H1 (cell line): ENCODE results near the gene EPHB1. TPM values are rescaled to one million over a fixed set of nuclear protein-coding genes. Genes with fewer than 3 reads are reported as not detected.

Source experiments
- CTCF ChIA-PET: fragments of 300-600 bp; sonication (Branson Sonifier 250); formaldehyde crosslinking; loops from one replicate; lab custom pipeline; 2021; ENCODE audit not compliant: partially characterized antibody; lab: Charles Lee
- POLR2A ChIA-PET: fragments of 300-600 bp; sonication (Branson Sonifier 250); formaldehyde crosslinking; loops from one replicate; lab custom pipeline; 2021; ENCODE audit warnings: inconsistent platforms; ENCODE audit not compliant: partially characterized antibody; lab: Charles Lee
- DNase-seq, 2 experiments: peaks; one replicate each; pipeline versions ENCODE4 v3.0.0 to v3.0.0-alpha.2; 2010 to 2022; ENCODE audit warnings: low spot score in 2 of 2, low read depth in 1 of 2, mixed read lengths in 1 of 2
- FAIRE-seq: peaks from 2 replicates; lab custom pipeline; 2011; peaks lifted over from hg19 to GRCh38; lab: Jason Lieb, UNC
- H2AFZ ChIP-seq: 2 replicates; pipeline ENCODE4 v1.8.1; 2012; ENCODE audit warnings: low read length, inconsistent platforms
- H2AK5ac ChIP-seq: 2 replicates; pipeline ENCODE4 v1.6.1; 2013; ENCODE audit warnings: low read depth, low read length
- H2BK120ac ChIP-seq: replicated peaks from 2 replicates; pipeline ENCODE3; 2013; ENCODE audit warnings: low read depth, low read length, inconsistent platforms
- H2BK12ac ChIP-seq: 2 replicates; pipeline ENCODE4 v1.6.1; 2013; ENCODE audit warnings: low read depth, low read length
- H2BK15ac ChIP-seq: 2 replicates; pipeline ENCODE4 v1.6.1; 2013; ENCODE audit warnings: low read length
- H2BK20ac ChIP-seq: 2 replicates; pipeline ENCODE4 v1.6.1; 2013; ENCODE audit warnings: low read length
- H2BK5ac ChIP-seq: 2 replicates; pipeline ENCODE4 v1.6.1; 2013; ENCODE audit warnings: low read depth, low read length
- H3K14ac ChIP-seq: 2 replicates; pipeline ENCODE4 v1.6.1; 2013; ENCODE audit warnings: inconsistent platforms; ENCODE audit not compliant: insufficient read length
- H3K18ac ChIP-seq: 2 replicates; pipeline ENCODE4 v1.6.1; 2013; ENCODE audit warnings: low read length; ENCODE audit errors: extremely low read depth
- H3K23ac ChIP-seq: 2 replicates; pipeline ENCODE4 v1.6.1; 2013; ENCODE audit warnings: inconsistent platforms; ENCODE audit not compliant: insufficient read length
- H3K23me2 ChIP-seq: 2 replicates; pipeline ENCODE4 v1.6.1; 2013; ENCODE audit warnings: low read depth, low read length
- H3K27ac ChIP-seq: 2 replicates; pipeline ENCODE4 v1.6.1; 2011; ENCODE audit warnings: low read depth, low read length, inconsistent platforms
- H3K27me3 ChIP-seq, 4 experiments: replicated peaks in 1 of 4; 1 replicate in 1 of 4; 2 replicates in 3 of 4; pipeline versions ENCODE4 v1.6.1 to v1.8.1; 2011 to 2013; ENCODE audit warnings: low read length in 3 of 4, mild to moderate bottlenecking in 3 of 4, inconsistent platforms in 2 of 4, mixed read lengths in 2 of 4, moderate library complexity in 1 of 4; ENCODE audit not compliant: control insufficient read depth in 3 of 4, insufficient read depth in 3 of 4; ENCODE audit errors: extremely low read depth in 1 of 4
- H3K36me3 ChIP-seq, 4 experiments: 2 replicates each; pipeline versions ENCODE4 v1.6.1 to v1.8.1; 2011 to 2013; ENCODE audit warnings: mild to moderate bottlenecking in 4 of 4, low read length in 3 of 4, moderate library complexity in 2 of 4, control low read depth in 1 of 4, inconsistent platforms in 1 of 4; ENCODE audit not compliant: insufficient read depth in 4 of 4, control insufficient read depth in 2 of 4
- H3K4ac ChIP-seq: replicated peaks from 2 replicates; pipeline ENCODE3; 2013; ENCODE audit warnings: low read length, low read depth, mixed read lengths, inconsistent platforms; ENCODE audit not compliant: insufficient read length
- H3K4me1 ChIP-seq, 4 experiments: replicated peaks in 1 of 4; 1 replicate in 1 of 4; 2 replicates in 3 of 4; pipeline versions ENCODE4 v1.6.1 to v1.8.1; 2011 to 2013; ENCODE audit warnings: low read length in 3 of 4, inconsistent platforms in 2 of 4, mixed read lengths in 1 of 4; ENCODE audit not compliant: insufficient read depth in 4 of 4, control insufficient read depth in 3 of 4
- H3K4me2 ChIP-seq, 2 experiments: 2 replicates each; pipeline versions ENCODE4 v1.6.1 to v1.8.1; 2011 to 2013; ENCODE audit warnings: low read depth in 2 of 2, low read length in 2 of 2, control low read depth in 1 of 2, inconsistent platforms in 1 of 2, mild to moderate bottlenecking in 1 of 2; ENCODE audit not compliant: insufficient read depth in 1 of 2
- H3K4me3 ChIP-seq, 4 experiments: fragments of 200-600, 300-600 bp in 1 of 4; sonication (generic), shearing (Covaris generic), sonication (Bioruptor Twin) in 1 of 4; 2 replicates each; pipeline versions ENCODE4 v1.5.1 to v1.8.1; 2011 to 2016; ENCODE audit warnings: low read length in 4 of 4, low read depth in 3 of 4, control low read depth in 2 of 4, inconsistent platforms in 2 of 4, mild to moderate bottlenecking in 2 of 4, mixed read lengths in 1 of 4, moderate library complexity in 1 of 4; ENCODE audit not compliant: insufficient read depth in 2 of 4; ENCODE audit errors: extremely low read depth in 1 of 4
- H3K56ac ChIP-seq: replicated peaks from 2 replicates; pipeline ENCODE3; 2013; ENCODE audit warnings: low read depth, mild to moderate bottlenecking, mixed read lengths, low read length, inconsistent platforms; ENCODE audit not compliant: insufficient read length
- H3K79me1 ChIP-seq: 2 replicates; pipeline ENCODE4 v1.6.1; 2013; ENCODE audit warnings: low read depth, low read length, control low read depth
- H3K79me2 ChIP-seq, 2 experiments: 2 replicates each; pipeline versions ENCODE4 v1.6.1 to v1.8.1; 2012 to 2013; ENCODE audit warnings: low read length in 2 of 2, mild to moderate bottlenecking in 2 of 2, inconsistent platforms in 1 of 2; ENCODE audit not compliant: insufficient read depth in 2 of 2, control insufficient read depth in 1 of 2
- H3K9ac ChIP-seq, 4 experiments: replicated peaks in 1 of 4; 1 replicate in 1 of 4; 2 replicates in 3 of 4; pipeline versions ENCODE4 v1.6.1 to v1.8.1; 2011 to 2013; ENCODE audit warnings: low read depth in 3 of 4, low read length in 3 of 4, control low read depth in 2 of 4, mild to moderate bottlenecking in 2 of 4, moderate library complexity in 2 of 4, inconsistent platforms in 1 of 4; ENCODE audit errors: extremely low read depth in 1 of 4
- H3K9me3 ChIP-seq, 2 experiments: 2 replicates each; pipeline versions ENCODE4 v1.6.1 to v1.8.1; 2012 to 2013; ENCODE audit warnings: mild to moderate bottlenecking in 2 of 2, moderate library complexity in 2 of 2, control low read depth in 1 of 2, inconsistent platforms in 1 of 2, low read depth in 1 of 2, low read length in 1 of 2, mixed read lengths in 1 of 2; ENCODE audit not compliant: insufficient read depth in 2 of 2
- H4K20me1 ChIP-seq, 2 experiments: replicated peaks in 1 of 2; 2 replicates each; pipeline versions ENCODE3 to v1.8.1; 2011 to 2013; ENCODE audit warnings: inconsistent platforms in 2 of 2, low read length in 2 of 2, mild to moderate bottlenecking in 1 of 2; ENCODE audit not compliant: insufficient read depth in 2 of 2, control insufficient read depth in 1 of 2
- H4K5ac ChIP-seq: 2 replicates; pipeline ENCODE4 v1.6.1; 2013; ENCODE audit warnings: low read length, low read depth, mixed read lengths, inconsistent platforms; ENCODE audit not compliant: insufficient read length
- H4K8ac ChIP-seq: 2 replicates; pipeline ENCODE4 v1.8.0; 2013; ENCODE audit warnings: mild to moderate bottlenecking, moderate library complexity, low read length, inconsistent platforms; ENCODE audit not compliant: insufficient read depth; ENCODE audit errors: extremely low read depth
- H4K91ac ChIP-seq: replicated peaks from 2 replicates; pipeline ENCODE3; 2013; ENCODE audit warnings: low read length, mixed read lengths, inconsistent platforms; ENCODE audit not compliant: insufficient read length
- BACH1 ChIP-seq: IDR thresholded peaks from 2 replicates; pipeline ENCODE4 v1.6.1; 2012; ENCODE audit warnings: low read length, improper control_type of control experiment
- CBX8 ChIP-seq: fragments of 300-800, 300-1000 bp; sonication (generic); IDR thresholded peaks from 2 replicates; pipeline ENCODE4 v1.7.1; 2016; ENCODE audit warnings: low read depth, low read length, borderline replicate concordance
- CTCF ChIP-seq, 3 experiments: IDR thresholded peaks; 1 replicate in 2 of 3; 2 replicates in 1 of 3; pipeline versions ENCODE4 v1.5.1 to v1.6.1; 2011; ENCODE audit warnings: low read length in 3 of 3, mild to moderate bottlenecking in 3 of 3, inconsistent platforms in 2 of 3, low read depth in 1 of 3, moderate library complexity in 1 of 3; ENCODE audit not compliant: insufficient read depth in 1 of 3; ENCODE audit errors: control extremely low read depth in 1 of 3
- GABPA ChIP-seq: IDR thresholded peaks from 2 replicates; pipeline ENCODE4 v1.6.1; 2011; ENCODE audit warnings: mild to moderate bottlenecking, low read length, moderate library complexity, borderline replicate concordance; ENCODE audit not compliant: insufficient read depth
- JUND ChIP-seq: IDR thresholded peaks from 2 replicates; pipeline ENCODE4 v1.6.1; 2011; ENCODE audit warnings: mild to moderate bottlenecking, improper control_type of control experiment, low read length
- KDM4A ChIP-seq: IDR thresholded peaks from one replicate; pipeline ENCODE4 v1.7.1; 2012; ENCODE audit warnings: low read depth, mild to moderate bottlenecking, moderate library complexity, low read length, inconsistent platforms; ENCODE audit not compliant: severe bottlenecking
- RNF2 ChIP-seq: fragments of 200-900, 300-1000 bp; sonication (generic); IDR thresholded peaks from 2 replicates; pipeline ENCODE4 v1.7.1; 2016; ENCODE audit warnings: borderline replicate concordance, low read depth, mild to moderate bottlenecking, antibody characterized with exemption, low read length; ENCODE audit not compliant: poor library complexity, severe bottlenecking; ENCODE audit errors: missing control alignments
- SIRT6 ChIP-seq: IDR thresholded peaks from one replicate; pipeline ENCODE4 v1.7.1; 2012; ENCODE audit warnings: low read length, inconsistent platforms
- WGBS, 2 experiments: shearing (Covaris generic) in 1 of 2; methylation state at CpG; one replicate each; pipeline versions ENCODE4 v1.1.6 to v1.1.7; 2013 to 2015; ENCODE audit warnings: low lambda C conversion rate in 2 of 2, mixed read lengths in 2 of 2, inconsistent platforms in 1 of 2, low coverage in 1 of 2, missing lambda C conversion rate in 1 of 2; ENCODE audit not compliant: insufficient replicate concordance in 2 of 2, insufficient coverage in 1 of 2, insufficient read length in 1 of 2; ENCODE audit errors: extremely low coverage in 1 of 2, missing lambda C conversion rate in 1 of 2; 5-methylcytosine and 5-hydroxymethylcytosine counted together
- polyA plus RNA-seq, 7 experiments: library from polyadenylated mRNA; depleted of rRNA in 3 of 7; stranded (reverse) in 5 of 7; unstranded in 2 of 7; fragments of >200 nt in 5 of 7; fragments of 200-250 nt in 2 of 7; gene quantifications; 1 replicate in 5 of 7; 2 replicates in 1 of 7; 4 replicates in 1 of 7; pipeline versions ENCODE4 v1.2.1 to v1.2.3, GENCODE V29; 2011 to 2013; ENCODE audit warnings: missing spikeins in 2 of 7, mixed read lengths in 2 of 7
- total RNA-seq: library from RNA; stranded (reverse); fragmentation: NEBNext Ultra II Directional; extraction: Animal tissue kit (Norgen Biotek cat#: 25700); gene quantifications from 2 replicates; pipeline ENCODE4 v1.2.1, GENCODE V29; 2021
- TF ChIP-seq, protein P1 (sequence below): IDR thresholded peaks from 2 replicates; pipeline ENCODE4 v1.6.1; 2012; ENCODE audit warnings: inconsistent platforms

Gene EPHB1
- total and polyA plus RNA-seq, 2 of the 8 experiments (the other 6 are each of a cell fraction or from before 2014, with no cell fraction given) = 3.5 to 5.9 TPM

DNA sequence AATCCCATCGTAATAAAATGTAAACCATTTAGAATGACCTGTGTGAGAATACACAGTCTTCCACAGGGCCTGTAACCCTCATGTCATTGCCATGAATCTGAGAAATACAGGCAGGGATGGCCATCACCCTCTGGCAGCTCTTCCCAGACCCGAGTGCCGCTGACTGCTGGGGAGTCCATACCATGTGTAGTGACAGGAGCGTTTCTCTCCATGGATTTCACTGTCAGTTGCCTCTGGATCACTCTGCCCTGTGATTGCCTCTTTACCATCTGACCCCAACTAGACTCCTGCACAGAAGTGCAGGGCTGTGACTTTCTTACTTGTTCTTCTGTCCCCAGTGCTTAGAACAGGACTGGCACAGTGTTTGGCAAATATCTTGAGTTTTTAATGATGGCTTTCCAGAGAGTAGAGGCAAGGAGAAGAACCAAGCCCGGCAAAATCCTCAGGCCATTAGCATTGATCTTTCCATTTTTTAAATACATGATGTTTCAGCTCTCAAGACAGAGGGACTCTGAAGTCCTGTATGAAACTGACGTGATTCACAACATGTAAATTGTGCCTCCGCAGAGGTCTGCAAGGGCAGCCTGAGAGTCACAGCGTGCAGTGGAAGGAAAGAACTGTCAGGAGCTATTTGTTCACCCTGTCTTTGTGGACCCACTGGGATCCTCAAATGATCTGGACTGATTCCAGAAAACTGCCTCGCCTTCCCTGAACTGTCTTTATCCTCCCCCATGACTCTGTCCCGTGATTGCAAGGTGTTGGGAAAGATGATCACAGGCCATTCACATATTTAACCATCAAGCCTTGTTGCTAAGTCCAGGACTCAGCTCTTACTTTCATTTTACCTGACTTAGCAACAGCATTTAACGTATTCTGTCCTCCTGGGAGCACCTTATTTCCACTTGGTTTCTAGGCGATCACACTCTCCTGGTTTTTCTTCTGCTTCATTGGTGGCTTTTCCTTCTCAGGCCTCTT lies 354.9 kb downstream of the EPHB1 start:
- CTCF ChIA-PET = no interaction called here
- no peak overlapping the region for H3K18ac ChIP-seq
- TF ChIP-seq GABPA (no peak), CBX8 (no peak), RNF2 (no peak), JUND (no peak), CTCF (IDR thresholded peaks at IDR 0.05; ENCODE audit: control extremely low read depth in 1 of 3, insufficient read depth in 1 of 3, low read depth in 1 of 3, low read length in 3 of 3) (no peak), BACH1 (no peak), SIRT6 (no peak), KDM4A (no peak)
- TF ChIP-seq, protein P1, sequence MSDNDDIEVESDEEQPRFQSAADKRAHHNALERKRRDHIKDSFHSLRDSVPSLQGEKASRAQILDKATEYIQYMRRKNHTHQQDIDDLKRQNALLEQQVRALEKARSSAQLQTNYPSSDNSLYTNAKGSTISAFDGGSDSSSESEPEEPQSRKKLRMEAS = no peak

More for the DNA sequence above, 354.9 kb downstream of the EPHB1 start:
- Histone ChIP-seq H3K27ac (no peak overlapping the region), H2BK12ac (no peak overlapping the region), H3K9me3 (no peaks in the 10 kb centered on the region), H3K4me2 (no peak overlapping the region), H2AFZ (no peak overlapping the region), H4K5ac (no peak overlapping the region), H4K91ac (no peak overlapping the region), H3K9ac (no peak overlapping the region), H3K14ac (no peak overlapping the region), H3K79me2 (no peaks in the 10 kb centered on the region), H3K4me3 (no peak overlapping the region), H4K20me1 (no peaks in the 10 kb centered on the region), H3K23me2 (no peaks in the 10 kb centered on the region), H2BK5ac (no peak overlapping the region), H3K4ac (no peak overlapping the region), H2BK15ac (no peak overlapping the region), H3K79me1 (no peaks in the 10 kb centered on the region), H3K4me1 (no peaks in the 10 kb centered on the region), H3K56ac (no peak overlapping the region), H2AK5ac (no peak overlapping the region), H3K27me3 (no peaks in the 10 kb centered on the region), H3K36me3 (no peaks in the 10 kb centered on the region), H2BK20ac (no peak overlapping the region), H3K23ac (no peak overlapping the region), H4K8ac (no peak overlapping the region), H2BK120ac (no peak overlapping the region)
- DNase-seq (no peak), FAIRE-seq (no peak)
- POLR2A ChIA-PET = no interaction called here
- 84% methylated on average over 12 of the region's 12 CpGs; no CpG with 5 or more reads in 1 of the 2 experiments for whole genome bisulfite sequencing, 2 experiments
